GM19023 (cell line): Measurements from ENCODE around the gene ELMO1.

Experiments used
- ATAC-seq: cut with Tn5 transposase; IDR thresholded peaks from one replicate; pipeline ENCODE4 v1.9.1; 2021; ENCODE audit warnings: mild to moderate bottlenecking, moderate library complexity; ENCODE audit not compliant: unreplicated experiment

The ELMO1 gene

GRCh38 chr7:36870625-36871354 lies 577.9 kb downstream of the ELMO1 start:
- ATAC-seq, result no peak

GRCh38 chr7:36868727-36869411 lies 579.8 kb downstream of the ELMO1 start:
- ATAC-seq, result no peak

DNA sequence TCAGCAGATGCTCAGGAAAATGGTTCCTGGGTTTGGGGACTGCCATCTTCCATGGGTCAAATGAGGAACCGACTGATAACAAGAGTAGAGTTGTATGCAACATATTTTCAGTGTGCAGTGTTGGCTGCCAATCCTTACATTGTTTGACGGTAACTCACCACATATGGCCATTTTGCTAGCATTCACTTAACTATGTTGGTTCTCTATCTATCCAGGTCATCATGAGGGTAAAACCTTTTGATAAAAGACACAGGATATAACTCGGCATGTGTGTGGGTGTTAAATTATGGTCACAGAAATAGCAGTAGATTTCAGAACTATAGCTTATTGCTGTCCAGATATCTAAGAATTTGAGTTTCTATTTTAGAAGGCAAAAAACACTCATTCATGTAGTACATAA lies 583.6 kb downstream of the ELMO1 start:
- no peak for ATAC-seq

GRCh38 chr7:36863901-36864701 lies 584.6 kb downstream of the ELMO1 start:
- no peak for ATAC-seq

DNA sequence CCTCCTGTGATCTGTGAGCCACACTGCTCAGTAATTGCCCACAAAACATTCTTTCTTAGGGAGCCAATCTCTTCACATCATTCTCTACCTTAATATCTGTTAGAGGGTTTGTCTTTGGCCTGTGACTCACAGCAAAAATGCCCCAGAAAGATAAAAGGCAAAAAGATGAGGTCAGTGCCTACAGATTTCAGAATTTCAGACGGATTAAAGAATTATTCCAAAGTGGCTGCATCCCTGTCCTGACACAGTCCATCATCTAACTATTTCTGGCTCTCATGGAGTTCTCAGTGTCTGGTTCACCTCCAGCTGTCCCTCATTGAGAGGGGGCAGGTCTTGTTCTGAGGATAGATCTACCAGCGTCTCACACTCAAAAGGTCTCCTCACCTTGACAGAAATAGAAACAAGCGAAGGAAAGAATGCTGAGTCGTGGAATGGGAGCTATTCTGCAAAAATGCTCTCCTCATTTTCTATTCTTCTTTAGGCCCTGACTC lies 585.8 kb downstream of the ELMO1 start:
- ATAC-seq, result no peak

DNA sequence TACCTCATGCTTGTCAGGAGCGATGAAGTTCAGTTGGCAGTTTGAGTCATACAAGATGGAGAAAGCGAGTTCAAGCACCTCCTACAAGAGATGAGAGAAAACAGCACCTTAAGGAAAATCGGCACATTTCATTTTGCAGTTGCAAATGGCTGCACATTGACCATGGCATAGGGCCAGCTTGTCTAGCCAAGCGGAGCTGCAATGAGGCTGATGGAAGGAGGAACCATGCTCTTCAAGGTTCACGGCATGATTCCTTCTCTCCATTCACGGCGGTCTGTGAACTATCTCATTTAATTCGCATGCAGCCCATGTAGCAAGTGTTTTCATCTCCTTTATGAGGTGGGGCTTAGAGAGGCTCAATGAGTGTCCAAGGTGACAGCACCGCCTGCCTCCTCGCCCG lies 587.0 kb downstream of the ELMO1 start:
- no peak for ATAC-seq

- no peak for ATAC-seq
These were observed 588.0 kb downstream of the ELMO1 start for GRCh38 chr7:36860681-36861080.

DNA sequence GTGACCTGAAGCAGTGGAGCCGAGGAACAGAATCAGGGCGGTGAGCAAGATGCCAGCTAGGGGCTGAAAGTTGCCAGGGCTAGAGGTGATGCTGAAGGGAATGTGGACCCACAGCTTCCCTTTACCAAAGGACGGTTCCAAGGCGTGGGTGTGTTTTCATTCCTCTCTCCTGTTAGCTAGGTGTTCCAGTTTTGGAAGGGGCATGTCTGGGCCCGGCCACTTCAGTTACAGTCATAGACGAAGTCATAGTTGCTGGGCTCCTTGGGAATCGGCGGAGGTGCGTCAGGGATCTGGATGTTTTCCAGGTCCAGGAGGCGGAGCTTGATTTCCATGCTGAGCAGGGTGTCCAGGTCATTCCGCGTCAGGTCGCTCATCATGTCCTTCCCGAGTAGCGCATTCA lies 593.3 kb downstream of the ELMO1 start:
- ATAC-seq, result no peak

GRCh38 chr7:36854652-36855051 lies 594.0 kb downstream of the ELMO1 start:
- ATAC-seq, result no peak

GRCh38 chr7:36852931-36853330 lies 595.7 kb downstream of the ELMO1 start:
- ATAC-seq, result no peak

GRCh38 chr7:36852017-36852416 lies 596.6 kb downstream of the ELMO1 start:
- no peak for ATAC-seq

DNA sequence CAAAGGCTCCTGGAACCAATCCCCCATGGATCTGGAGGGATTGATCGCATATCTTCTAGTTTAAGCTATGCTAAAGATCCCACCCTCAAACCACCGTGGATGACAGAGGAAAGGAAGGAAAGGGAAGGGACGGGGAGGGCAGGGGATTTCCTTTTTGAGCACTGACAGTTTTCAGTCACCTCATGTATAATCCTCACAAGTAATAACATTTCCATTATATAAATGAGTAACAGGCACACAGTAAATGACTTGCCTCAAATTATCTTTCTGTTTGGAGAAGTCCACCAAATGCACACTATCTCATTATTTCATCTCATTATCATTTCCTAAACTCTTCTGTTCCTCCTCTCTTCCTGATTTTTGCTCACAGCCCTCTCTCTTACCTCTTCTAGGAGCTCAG lies 597.3 kb downstream of the ELMO1 start:
- no peak for ATAC-seq

DNA sequence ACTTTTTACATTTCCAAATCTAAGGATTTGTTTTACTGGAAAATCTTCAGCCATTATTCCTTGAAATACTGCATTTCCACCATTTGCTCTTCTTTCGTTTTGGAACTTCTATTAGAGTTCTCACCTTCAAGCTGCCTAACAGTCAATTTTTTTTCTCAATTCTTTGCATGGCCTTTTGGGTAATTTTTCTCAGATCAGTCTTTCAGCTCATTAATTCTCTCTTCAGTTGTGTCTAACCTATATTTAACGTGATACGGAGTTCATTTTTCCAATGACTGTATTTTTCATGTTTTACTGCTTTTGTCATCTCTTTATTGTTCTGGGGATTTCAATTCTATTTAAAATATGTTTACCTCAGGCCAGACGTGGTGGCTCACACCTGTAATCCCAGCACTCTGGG lies 600.7 kb downstream of the ELMO1 start:
- no peak for ATAC-seq

DNA sequence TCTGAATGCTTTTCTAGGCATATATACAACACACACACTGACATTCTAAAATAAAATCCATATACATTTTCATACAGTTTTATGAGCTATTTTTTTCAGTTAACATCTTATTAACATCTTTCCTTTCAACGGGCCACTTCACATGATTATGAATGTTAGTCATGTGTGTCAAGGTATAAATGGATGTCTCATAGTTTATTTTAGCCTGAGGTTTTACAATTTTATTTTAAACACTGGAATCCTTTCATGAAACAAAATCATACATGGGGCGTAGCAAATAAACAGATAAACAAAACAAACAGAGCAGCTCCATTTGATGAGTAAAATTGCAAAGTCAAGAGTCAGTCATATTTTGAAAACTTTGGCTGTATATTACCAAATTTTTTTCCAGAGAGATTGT lies 604.3 kb downstream of the ELMO1 start:
- no peak for ATAC-seq

- no peak for ATAC-seq
These were observed 607.8 kb downstream of the ELMO1 start for GRCh38 chr7:36840904-36841303.

DNA sequence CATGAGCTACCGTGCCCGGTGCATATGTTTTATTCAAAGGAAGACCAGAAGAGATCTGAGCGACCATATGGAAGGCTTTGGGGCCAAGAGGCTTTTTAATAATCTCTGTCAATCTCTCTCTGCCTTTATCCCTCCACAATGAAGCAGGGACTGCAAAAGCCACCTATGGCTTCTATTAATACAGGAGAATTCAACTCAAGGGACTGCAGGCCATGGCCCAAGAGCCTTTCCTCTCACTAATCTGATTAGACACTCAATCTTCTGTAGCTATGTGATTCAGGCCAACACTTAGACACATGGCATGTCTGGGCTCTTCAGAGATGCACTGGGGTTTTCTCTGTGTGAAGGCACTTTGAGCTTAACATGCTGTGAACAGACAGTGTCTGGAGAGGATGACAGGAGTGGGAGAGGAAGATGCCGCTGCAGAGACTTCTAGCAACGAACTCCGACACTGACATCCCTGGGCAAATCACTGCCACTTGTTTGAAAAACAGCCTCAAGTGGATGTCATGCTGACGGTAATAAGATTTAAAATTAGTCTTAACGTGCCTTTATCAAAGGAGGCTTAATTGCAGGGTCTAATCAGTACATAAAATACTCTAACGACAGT lies 609.9 kb downstream of the ELMO1 start:
- no peak for ATAC-seq

DNA sequence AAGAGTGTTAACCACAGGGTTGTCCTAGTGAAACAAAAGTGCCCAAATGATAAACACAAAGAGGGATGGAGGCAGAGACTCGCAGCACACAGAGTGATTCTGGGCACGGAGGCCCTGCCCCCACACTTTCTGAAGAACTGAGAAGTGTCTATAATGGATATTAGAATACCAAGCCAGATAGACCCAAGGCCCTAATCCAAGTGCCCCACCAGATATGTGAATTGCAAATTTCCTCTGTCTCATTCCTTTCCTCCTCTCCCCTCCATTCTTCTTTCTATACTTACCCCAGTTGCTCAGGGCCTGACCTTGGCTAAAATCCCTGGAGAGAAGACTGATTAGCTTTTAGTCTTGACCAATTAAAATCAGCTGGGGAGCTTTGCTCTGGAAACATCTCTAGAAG lies 617.6 kb downstream of the ELMO1 start:
- no peak for ATAC-seq

DNA sequence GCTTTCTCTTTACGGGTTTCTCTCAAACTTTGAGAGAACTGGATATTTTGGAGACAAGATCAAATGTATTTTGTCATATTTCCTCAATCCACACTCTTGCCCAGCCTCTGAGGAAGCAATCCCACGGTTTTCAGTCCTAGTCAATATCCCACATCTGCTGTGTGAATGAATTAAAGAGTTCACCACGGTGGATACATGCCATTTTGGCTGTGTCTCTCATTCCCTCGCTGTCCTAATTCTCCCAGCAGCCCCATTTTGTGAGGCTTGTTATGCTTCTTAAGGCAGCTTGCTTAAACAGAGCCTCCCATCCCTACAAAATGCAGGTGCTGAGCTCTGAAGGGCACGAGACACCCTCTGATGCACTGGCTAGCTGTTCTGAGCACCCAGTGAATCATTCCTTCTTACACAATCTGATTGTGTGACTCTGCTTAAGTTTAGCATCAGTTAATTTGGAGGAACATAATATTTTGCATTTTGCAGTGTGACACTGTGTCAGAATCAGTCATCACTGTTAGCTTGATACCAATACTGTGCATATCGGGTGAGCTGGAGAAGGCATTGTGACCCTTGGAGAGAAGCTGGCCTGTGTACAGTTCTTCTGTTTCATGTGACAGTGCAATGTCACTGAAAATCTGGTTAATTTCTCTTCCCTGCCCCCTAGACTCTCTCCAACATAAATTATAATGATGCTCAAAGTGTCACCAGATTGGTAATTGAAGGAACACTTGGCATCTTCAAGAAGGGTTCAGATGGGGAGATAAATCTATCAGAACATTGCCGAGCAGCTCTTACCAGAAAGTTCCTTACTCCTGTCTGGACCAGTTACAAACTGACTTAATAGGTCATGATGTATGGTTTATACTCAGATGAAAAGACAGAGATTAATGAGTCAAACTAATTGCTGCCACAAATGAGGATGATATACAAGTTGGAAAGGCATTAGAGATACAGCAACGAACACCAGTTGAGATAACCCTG lies 620.6 kb downstream of the ELMO1 start:
- ATAC-seq, result no peak

DNA sequence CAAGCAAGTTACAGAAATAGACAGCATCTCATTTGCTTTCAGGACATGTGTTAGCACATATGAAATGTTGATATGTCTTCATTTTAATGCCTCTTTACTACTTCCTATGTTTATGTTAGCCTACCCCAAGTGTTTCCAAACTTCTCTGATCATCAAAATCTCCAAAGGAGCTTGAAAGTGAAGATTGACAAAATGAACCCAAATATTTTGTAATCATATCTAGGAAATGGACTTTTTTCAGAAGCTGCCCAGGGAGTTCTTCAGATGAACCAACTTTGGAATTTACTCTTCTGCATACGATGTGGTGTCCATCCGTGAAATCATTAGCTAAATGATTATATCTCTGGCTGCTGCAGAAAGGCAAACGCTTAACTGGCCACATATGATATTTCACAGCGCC lies 623.2 kb downstream of the ELMO1 start:
- no peak for ATAC-seq

DNA sequence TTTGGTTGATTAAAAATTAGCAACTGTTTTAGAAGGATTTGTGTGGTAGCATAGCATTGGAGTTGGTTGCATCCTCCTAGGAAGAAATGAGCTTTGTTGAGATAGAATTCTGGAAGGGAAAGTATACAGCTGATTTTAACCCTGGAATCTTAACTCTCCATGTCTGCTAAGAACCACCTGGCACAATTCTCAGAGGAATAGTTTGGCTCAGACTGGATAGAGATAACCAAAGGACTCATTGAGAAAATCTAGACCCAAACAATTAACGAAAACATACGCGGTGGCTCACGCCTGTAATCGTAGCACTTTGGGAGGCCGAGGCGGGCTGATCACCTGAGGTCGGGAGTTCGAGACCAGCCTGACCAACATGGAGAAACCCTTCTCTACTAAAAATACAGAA lies 625.3 kb downstream of the ELMO1 start:
- no peak for ATAC-seq
